Stomach (tissue), 4 donors: ENCODE measurements around the gene RGS11.

ENCODE experiments used
- CTCF ChIP-seq, 7 experiments: fragments of 450-650 bp in 4 of 7; fragments of 200-600 bp in 3 of 7; sonication (generic) in 3 of 7; IDR thresholded peaks; one replicate each; pipeline ENCODE4 v1.5.1; 2016 to 2019; ENCODE audit warnings: antibody characterized with exemption in 7 of 7, control low read depth in 2 of 7, mild to moderate bottlenecking in 1 of 7
- EP300 ChIP-seq: sonication (generic); formaldehyde crosslinking; IDR thresholded peaks from one replicate; pipeline ENCODE4 v1.6.1; 2017; ENCODE audit warnings: antibody characterized with exemption
- POLR2A ChIP-seq, 4 donors: fragments of 450-650 bp; IDR thresholded peaks; one replicate each; pipeline ENCODE4 v1.6.1; 2016; ENCODE audit warnings: antibody characterized with exemption in 4 of 4, control low read depth in 2 of 4, mild to moderate bottlenecking in 1 of 4, moderate library complexity in 1 of 4
- POLR2AphosphoS5 ChIP-seq, 3 donors: sonication (generic); formaldehyde crosslinking; IDR thresholded peaks; one replicate each; pipeline ENCODE4 v1.6.1; 2016; ENCODE audit warnings: antibody characterized with exemption in 3 of 3

- TF ChIP-seq CTCF (IDR thresholded peaks at IDR 0.05) (no peak), POLR2A (IDR thresholded peaks at IDR 0.05) (no peak), POLR2AphosphoS5 (IDR thresholded peaks at IDR 0.05) (no peak), EP300 (no peak)
Observed at GRCh38 chr16:264440-264951, 11.2 kb downstream of the RGS11 start.
